ENCODE data around the gene ATP5MC3.

Gene ATP5MC3

GRCh38 chr2:175167792-175168563, 13.5 kb downstream of the ATP5MC3 start, which contains the start of gene ATF2:
TSS of gene ATF2 (minus strand) at chr2:175168203. CDS start at chr2:175136443, 31,760 bp downstream.
- DNase-seq = peak; percentile 99

GRCh38 chr2:175167076-175167791, 14.3 kb downstream of the ATP5MC3 start:
- peak; percentile 8 for DNase-seq

GRCh38 chr2:175166216-175166824, 15.2 kb downstream of the ATP5MC3 start:
- no peak for DNase-seq

- DNase-seq = no peak
Measured at GRCh38 chr2:175164235-175164634, 17.3 kb downstream of the ATP5MC3 start.

GRCh38 chr2:175158894-175159293, 22.6 kb downstream of the ATP5MC3 start:
- no peak for DNase-seq

GRCh38 chr2:175156534-175156933, 25.0 kb downstream of the ATP5MC3 start:
- no peak for DNase-seq

- no peak for DNase-seq
Measured at GRCh38 chr2:175154661-175155082, 26.8 kb downstream of the ATP5MC3 start.

- DNase-seq = no peak
Measured at GRCh38 chr2:175152242-175152641, 29.3 kb downstream of the ATP5MC3 start.

GRCh38 chr2:175151791-175152190, 29.7 kb downstream of the ATP5MC3 start:
- no peak for DNase-seq

- no peak for DNase-seq
Measured at GRCh38 chr2:175147186-175147585, 34.3 kb downstream of the ATP5MC3 start.

GRCh38 chr2:175143678-175144077, 37.8 kb downstream of the ATP5MC3 start:
- no peak for DNase-seq

- DNase-seq = no peak
Measured at GRCh38 chr2:175143191-175143590, 38.3 kb downstream of the ATP5MC3 start.

GRCh38 chr2:175140332-175140731, 41.2 kb downstream of the ATP5MC3 start:
- no peak for DNase-seq

- no peak for DNase-seq
Measured at GRCh38 chr2:175137793-175138192, 43.7 kb downstream of the ATP5MC3 start.

- DNase-seq = no peak
Measured at GRCh38 chr2:175136334-175137215, 44.9 kb downstream of the ATP5MC3 start.

- DNase-seq = no peak
Measured at GRCh38 chr2:175135862-175136261, 45.6 kb downstream of the ATP5MC3 start.

GRCh38 chr2:175135177-175135576, 46.3 kb downstream of the ATP5MC3 start:
- DNase-seq = no peak

GRCh38 chr2:175131252-175131651, 50.3 kb downstream of the ATP5MC3 start:
- no peak for DNase-seq

GRCh38 chr2:175126661-175127060, 54.8 kb downstream of the ATP5MC3 start:
- DNase-seq = no peak

Measured in NCI-H446 treated with DMSO at 0.1 percent for 48 hours (cell line).